Activated T-cell treated with anti-CD3 and anti-CD28 coated beads, Interleukin-2, amount 50 U/mL, for 1 hour (primary cell): Measurements from ENCODE around the gene NRGN.

Source experiments
- DNase-seq: peaks from one replicate; pipeline ENCODE4 v3.0.0-alpha.2; 2020

NRGN gene

GRCh38 chr11:124742555-124742954 lies 2.8 kb downstream of the NRGN start:
- DNase-seq = no peak

- DNase-seq = no peak
These were observed 3.3 kb downstream of the NRGN start for GRCh38 chr11:124743050-124743449.

- no peak for DNase-seq
These were observed 5.6 kb downstream of the NRGN start for GRCh38 chr11:124745270-124745834.

- peak; percentile 49 for DNase-seq
These were observed 6.3 kb downstream of the NRGN start for GRCh38 chr11:124745835-124746620.

GRCh38 chr11:124746621-124747243 lies 7.0 kb downstream of the NRGN start:
- peak; percentile 83 for DNase-seq

GRCh38 chr11:124747406-124748099 lies 7.8 kb downstream of the NRGN start:
- DNase-seq = no peak

GRCh38 chr11:124748100-124748418 lies 8.3 kb downstream of the NRGN start:
- DNase-seq = no peak

- no peak for DNase-seq
These were observed 9.0 kb downstream of the NRGN start for GRCh38 chr11:124748481-124749343.

GRCh38 chr11:124749912-124750311 lies 10.2 kb downstream of the NRGN start:
- no peak for DNase-seq

- no peak for DNase-seq
These were observed 11.6 kb downstream of the NRGN start for GRCh38 chr11:124751391-124751740.

GRCh38 chr11:124751741-124752470 lies 12.2 kb downstream of the NRGN start, which contains the start of gene VSIG2:
Gene VSIG2 (minus strand): TSS chr11:124752255. CDS start chr11:124752137, 118 bp downstream.
- no peak for DNase-seq

- no peak for DNase-seq
These were observed 12.8 kb downstream of the NRGN start for GRCh38 chr11:124752471-124753102.

GRCh38 chr11:124753205-124753604 lies 13.5 kb downstream of the NRGN start:
- no peak for DNase-seq

- no peak for DNase-seq
These were observed 13.9 kb downstream of the NRGN start for GRCh38 chr11:124753624-124754023.

GRCh38 chr11:124754309-124754708 lies 14.6 kb downstream of the NRGN start:
- no peak for DNase-seq

- no peak for DNase-seq
These were observed 15.0 kb downstream of the NRGN start for GRCh38 chr11:124754710-124755109.

- DNase-seq = no peak
These were observed 16.5 kb downstream of the NRGN start for GRCh38 chr11:124756033-124756752.

GRCh38 chr11:124756753-124757227 lies 17.0 kb downstream of the NRGN start:
- DNase-seq = no peak

- DNase-seq = no peak
These were observed 17.6 kb downstream of the NRGN start for GRCh38 chr11:124757320-124757719.
